Activated naive CD4-positive, alpha-beta T cell treated with anti-CD3 and anti-CD28 coated beads, Interleukin-2, amount 10 ng/mL, durations not matched to agents 7 days and 5 days (primary cell): ENCODE measurements around the gene EIF3B.
A peak's percentile ranks its signal among the peaks of the same experiment; 100 is the strongest.
"Not testable (repeated sequence)": the region's sequence is repeated elsewhere in the genome, so short reads cannot be mapped to it uniquely, and the experiment has no call there.

ENCODE experiments used
- CTCF ChIA-PET: fragments of 350-600 bp; sonication (Branson Sonifier 250); formaldehyde crosslinking; loops from one replicate; lab custom pipeline; 2021; ENCODE audit warnings: antibody characterized with exemption; lab: Charles Lee
- DNase-seq: peaks from one replicate; pipeline ENCODE4 v3.0.0-alpha.2; 2020
- H3K27ac Mint-ChIP-seq: one replicate; pipeline ENCODE4 v1.8.0; 2021; ENCODE audit warnings: mild to moderate bottlenecking, moderate library complexity, mixed read lengths
- H3K27me3 Mint-ChIP-seq: one replicate; pipeline ENCODE4 v1.8.0; 2021; ENCODE audit warnings: mild to moderate bottlenecking, mixed read lengths
- H3K36me3 Mint-ChIP-seq: one replicate; pipeline ENCODE4 v1.8.0; 2021; ENCODE audit warnings: mixed read lengths
- H3K4me1 Mint-ChIP-seq: one replicate; pipeline ENCODE4 v1.8.0; 2021; ENCODE audit warnings: mixed read lengths
- H3K4me3 Mint-ChIP-seq: one replicate; pipeline ENCODE4 v1.8.0; 2021; ENCODE audit warnings: mild to moderate bottlenecking, moderate library complexity, mixed read lengths
- H3K9me3 Mint-ChIP-seq: one replicate; pipeline ENCODE4 v1.8.0; 2021; ENCODE audit warnings: mixed read lengths

The EIF3B gene

DNA sequence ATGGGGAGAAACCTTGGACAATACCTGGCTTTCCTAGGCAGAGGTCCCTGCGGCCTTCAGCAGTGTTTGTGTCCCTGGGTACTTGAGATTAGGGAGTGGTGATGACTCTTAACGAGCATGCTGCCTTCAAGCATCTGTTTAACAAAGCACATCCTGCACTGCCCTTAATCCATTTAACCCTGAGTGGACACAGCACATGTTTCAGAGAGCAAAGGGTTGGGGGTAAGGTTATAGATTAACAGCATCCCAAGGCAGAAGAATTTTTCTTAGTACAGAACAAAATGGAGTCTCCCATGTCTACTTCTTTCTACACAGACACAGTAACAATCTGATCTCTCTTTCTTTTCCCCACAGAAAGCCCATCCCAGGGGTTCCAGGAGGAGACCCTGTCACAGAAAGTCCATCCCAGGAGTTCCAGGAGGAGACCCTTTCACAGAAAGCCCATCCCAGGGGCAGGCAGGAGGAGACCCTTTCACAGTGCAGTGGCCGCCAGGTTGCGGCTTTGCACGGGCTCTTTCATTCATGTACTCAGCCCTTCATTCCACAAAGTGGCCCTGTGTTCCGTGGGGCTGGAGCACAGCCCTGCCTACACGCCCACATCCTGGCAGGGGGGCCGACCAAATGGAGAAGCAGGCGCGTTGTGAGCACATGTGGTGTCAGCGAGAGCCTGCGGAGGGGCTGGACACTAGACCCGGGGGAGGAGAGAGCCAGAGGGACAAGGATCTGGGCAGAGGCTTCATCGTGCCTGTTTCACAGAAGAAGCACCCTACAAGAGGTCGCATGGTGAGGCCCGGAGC lies 35.6 kb downstream of the EIF3B start:
- H3K4me3 Mint-ChIP-seq, H3K9me3 Mint-ChIP-seq, DNase-seq, H3K4me1 Mint-ChIP-seq, CTCF ChIA-PET, H3K36me3 Mint-ChIP-seq, H3K27ac Mint-ChIP-seq, H3K27me3 Mint-ChIP-seq: not testable (repeated sequence)

DNA sequence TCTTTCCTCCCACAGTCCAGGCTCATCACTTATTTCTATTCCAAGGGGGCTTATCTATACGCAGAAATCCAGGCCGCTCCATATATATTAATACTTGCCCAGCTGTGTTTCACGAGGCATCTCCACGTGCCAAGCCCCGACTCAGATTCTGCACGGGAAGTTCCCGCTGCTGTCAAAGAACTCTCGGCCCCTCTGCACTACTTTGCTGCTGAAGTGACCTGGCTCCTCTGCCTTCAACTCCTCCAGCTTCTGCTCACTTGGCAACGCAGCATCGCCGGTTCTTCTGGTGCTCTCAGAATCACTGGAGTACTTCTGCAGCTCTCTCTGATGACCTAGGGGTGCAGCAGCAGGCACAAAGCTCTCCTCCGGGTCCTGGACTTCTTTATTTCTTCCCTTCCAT lies 39.1 kb downstream of the EIF3B start:
- Mint-ChIP-seq H3K27ac (no peak overlapping the region), H3K4me3 (no peak overlapping the region), H3K27me3 (peaks cover 14% of the 10 kb centered on the region), H3K36me3 (no peaks in the 10 kb centered on the region), H3K4me1 (no peaks in the 10 kb centered on the region), H3K9me3 (no peaks in the 10 kb centered on the region)
- CTCF ChIA-PET, result interaction anchor here (0.9 to 1.3 kb wide), 2 partner anchors 11 to 38 kb away, joined by 3 to 4 read pairs; no protein-coding TSS in a partner anchor
- no peak for DNase-seq

DNA sequence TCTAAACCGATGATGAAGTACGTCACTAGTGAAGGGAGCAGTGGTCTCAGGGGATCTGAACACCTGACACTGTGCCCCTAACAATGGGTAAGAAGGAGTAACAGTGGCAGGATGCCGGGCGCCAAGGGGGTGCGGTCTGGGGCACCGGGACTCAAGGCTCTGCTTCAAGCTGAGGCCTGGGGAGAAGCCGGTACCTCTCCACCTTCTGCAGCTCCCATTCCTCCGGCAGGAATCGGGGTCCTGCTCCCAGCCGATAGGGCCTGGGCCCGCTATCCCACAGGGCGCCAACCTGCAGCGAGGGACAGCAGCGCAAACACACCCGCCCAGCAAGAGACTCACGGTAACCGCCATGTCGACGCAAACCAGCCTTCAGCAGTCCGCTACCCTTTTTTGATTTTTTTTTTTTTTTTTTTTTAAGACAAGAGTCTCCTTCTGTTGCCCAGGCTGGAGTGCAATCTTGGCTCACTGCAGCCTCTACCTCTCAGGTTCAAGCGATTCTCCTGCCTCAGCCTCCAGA lies 40.0 kb downstream of the EIF3B start:
- no peak overlapping the region for H3K27ac Mint-ChIP-seq
- CTCF ChIA-PET, result no interaction called here

DNA sequence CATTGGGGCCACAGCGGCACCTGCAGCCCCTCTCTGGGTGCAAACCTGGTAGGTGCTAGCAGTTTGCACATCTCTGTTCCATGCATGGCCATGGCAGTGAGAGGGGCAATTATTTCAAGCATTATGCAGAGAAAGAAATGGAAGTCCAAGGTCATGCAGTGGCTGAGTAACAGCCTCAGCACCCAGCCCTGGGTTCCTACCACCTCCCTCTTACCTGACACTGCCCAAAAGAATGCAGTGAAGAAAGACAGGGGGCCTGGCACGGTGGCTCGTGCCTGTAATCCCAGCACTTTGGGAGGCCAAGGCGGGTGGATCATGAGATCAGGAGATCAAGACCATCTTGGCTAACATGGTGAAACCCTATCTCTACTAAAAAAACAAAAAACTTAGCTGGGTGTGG lies 43.9 kb downstream of the EIF3B start:
- DNase-seq, result no peak
- peaks cover 18% of the 10 kb centered on the region for H3K27me3 Mint-ChIP-seq
- CTCF ChIA-PET, result interaction anchor here (1.0 kb wide), 1 partner anchor 33 kb away, joined by 4 read pairs; no protein-coding TSS in a partner anchor
- no peaks in the 10 kb centered on the region for H3K36me3 Mint-ChIP-seq
- no peak overlapping the region for H3K27ac Mint-ChIP-seq
- H3K9me3 Mint-ChIP-seq, result no peaks in the 10 kb centered on the region
- H3K4me3 Mint-ChIP-seq, result no peak overlapping the region
- peaks cover 20% of the 10 kb centered on the region for H3K4me1 Mint-ChIP-seq

More for the DNA sequence above, 40.0 kb downstream of the EIF3B start:
- no peak overlapping the region for H3K4me3 Mint-ChIP-seq
- H3K9me3 Mint-ChIP-seq, result no peaks in the 10 kb centered on the region
- no peaks in the 10 kb centered on the region for H3K36me3 Mint-ChIP-seq
- H3K4me1 Mint-ChIP-seq, result peaks cover 3% of the 10 kb centered on the region
- H3K27me3 Mint-ChIP-seq, result peaks cover 14% of the 10 kb centered on the region
- no peak for DNase-seq

DNA sequence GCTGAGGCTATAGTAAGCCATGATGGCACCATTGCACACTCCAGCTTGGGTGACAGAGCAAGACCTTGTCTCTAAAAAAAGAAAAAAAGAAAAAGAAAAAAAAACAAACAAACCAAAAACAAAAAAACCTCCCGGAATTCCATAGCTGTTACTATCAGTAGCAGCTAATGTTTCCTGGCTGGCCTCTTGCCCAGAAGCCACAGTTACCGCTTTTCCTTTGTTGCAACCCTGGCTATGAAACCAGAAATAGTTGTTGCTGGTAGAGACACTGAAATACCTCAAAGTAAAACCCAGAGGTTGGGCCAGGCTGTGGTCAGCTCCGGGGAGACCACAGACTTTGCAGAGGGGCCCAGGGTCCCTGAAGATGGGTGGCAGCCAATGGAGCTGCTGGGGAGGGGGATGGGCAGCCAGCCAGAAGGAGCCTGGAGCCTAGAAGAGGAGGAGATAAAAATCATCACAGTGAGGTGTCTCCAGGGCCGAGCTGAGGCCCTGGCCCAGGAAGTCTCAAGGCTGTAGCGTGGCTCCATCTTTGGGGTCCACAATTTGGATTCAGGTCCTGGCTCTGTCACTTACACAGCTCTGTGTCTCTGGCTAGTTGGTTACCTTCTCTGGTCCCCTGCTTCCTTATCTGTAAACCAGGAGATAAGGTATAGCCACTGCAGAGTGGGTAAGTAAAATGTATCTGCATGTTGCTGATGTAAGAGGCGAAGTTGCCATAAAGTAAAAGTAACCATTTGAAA lies 45.4 kb downstream of the EIF3B start:
- peak overlapping the region; percentile 50 for H3K27ac Mint-ChIP-seq
- H3K4me3 Mint-ChIP-seq, result no peak overlapping the region
- H3K36me3 Mint-ChIP-seq, result no peaks in the 10 kb centered on the region
- CTCF ChIA-PET, result no interaction called here
- DNase-seq, result peak; percentile 44
- no peaks in the 10 kb centered on the region for H3K9me3 Mint-ChIP-seq
- H3K4me1 Mint-ChIP-seq, result peaks cover 29% of the 10 kb centered on the region
- H3K27me3 Mint-ChIP-seq, result peaks cover 18% of the 10 kb centered on the region

DNA sequence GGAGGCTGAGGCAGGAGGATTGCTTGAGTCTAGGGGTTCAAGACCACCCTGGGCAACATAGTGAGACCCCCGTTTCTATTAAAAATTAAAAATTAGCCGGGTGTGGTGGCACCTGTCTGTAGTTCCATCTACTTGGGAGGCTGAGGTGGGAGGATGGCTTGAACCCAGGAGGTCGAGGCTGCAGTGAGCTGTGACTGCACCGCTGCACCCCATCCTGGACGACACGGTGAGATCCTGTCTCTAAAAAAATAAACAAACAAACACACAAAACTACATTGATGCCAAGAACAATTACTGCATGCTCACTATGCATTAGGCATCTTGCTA lies 48.0 kb downstream of the EIF3B start:
- peak overlapping the region; percentile 56 for H3K27ac Mint-ChIP-seq
- CTCF ChIA-PET, result interaction anchor here (1.2 kb wide), 1 partner anchor 49 kb away, joined by 3 read pairs; no protein-coding TSS in a partner anchor
- peaks cover 48% of the 10 kb centered on the region for H3K4me1 Mint-ChIP-seq
- H3K4me3 Mint-ChIP-seq, result peak overlapping the region; percentile 69
- DNase-seq, result no peak
- H3K36me3 Mint-ChIP-seq, result peaks cover 3% of the 10 kb centered on the region
- peaks cover 10% of the 10 kb centered on the region for H3K27me3 Mint-ChIP-seq
- no peaks in the 10 kb centered on the region for H3K9me3 Mint-ChIP-seq

DNA sequence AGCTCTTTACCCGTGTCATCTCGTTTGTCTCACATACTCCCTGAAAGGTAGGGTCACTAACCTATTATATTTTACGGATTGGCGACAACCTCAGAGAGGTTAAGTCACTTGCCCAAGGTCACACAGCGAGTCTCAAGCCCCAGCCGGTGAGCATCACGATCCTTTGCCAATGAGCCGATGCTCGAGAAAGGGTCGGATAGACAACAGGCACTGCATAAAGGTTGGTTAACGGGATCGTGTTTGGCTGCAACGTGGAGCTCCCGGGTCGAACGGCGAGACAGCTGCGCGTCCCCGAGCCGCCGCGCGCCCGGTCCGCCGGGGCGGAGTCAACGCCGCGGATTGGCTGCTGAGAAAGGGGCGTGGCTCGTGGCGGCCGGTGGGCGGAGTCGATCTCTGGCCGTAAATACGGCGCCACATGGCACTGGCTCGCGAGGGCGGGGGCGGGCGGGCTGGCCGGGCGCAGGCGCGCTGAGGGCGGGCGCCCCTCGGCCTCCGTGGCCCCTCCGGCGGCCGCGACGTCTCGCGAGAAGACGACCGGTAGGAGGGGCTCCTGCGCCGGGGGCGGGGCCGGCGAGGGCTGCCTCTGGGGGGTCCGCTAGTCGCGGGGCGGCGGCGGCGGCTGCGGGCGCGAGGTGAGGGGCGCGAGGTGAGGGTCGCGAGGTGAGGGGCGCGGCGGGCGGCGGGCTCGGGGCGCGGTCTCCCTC lies 48.5 kb downstream of the EIF3B start, which contains the start of gene CHST12:
Gene CHST12 (plus strand): TSS at position 598 of the 704 bp plus-strand sequence. CDS start 29,029 bp downstream, outside the sequence.
- H3K4me1 Mint-ChIP-seq, result peaks cover 52% of the 10 kb centered on the region

DNA sequence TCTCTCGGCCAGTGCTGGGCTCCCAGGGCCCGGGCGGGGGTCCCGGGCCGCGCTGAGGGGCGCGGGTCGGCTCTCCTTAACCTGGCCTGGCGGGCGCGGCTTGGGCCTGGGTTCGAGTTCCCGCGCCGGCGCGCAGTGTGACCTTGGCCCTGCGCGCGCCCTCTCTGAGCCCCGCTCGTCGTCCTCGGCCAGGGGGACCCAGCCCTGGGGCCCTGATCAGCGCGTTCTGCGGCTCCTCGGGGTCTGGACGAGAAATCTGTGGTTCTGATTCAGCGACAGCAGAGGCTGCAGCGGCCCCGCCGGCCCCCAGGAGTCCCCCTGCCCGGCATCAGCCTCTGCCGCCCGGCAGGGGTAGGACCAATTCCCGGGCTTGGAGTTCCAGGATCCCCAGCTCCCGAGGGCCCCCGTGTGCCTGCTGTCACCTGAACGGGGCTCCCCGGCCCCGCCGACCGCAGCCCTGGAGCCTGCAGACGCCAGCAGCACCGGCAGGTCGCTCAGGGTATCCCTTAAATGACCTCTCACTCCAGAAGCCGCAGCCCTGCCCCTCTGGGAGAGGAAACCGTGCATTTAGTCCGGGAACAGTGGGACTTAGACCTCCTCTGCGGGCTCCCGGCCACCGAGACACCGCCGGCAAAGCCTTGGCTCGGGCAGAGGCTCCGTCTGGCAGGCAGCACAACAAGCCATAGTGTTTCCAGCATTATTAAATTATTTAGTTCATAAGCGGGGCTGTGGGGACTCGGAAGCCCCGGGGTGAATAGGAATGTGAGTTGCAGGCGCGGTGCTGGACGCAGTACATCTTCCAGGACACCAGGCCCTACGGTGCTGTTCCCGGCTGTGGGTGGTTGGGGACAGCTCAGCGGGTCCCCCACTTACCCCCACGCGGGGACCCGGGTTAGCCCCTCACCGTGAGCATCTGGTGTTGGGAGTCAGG lies 49.4 kb downstream of the EIF3B start:
- peak; percentile 31 for DNase-seq
- Mint-ChIP-seq H3K4me3 (peak overlapping the region; percentile 74), H3K27me3 (peaks cover 4% of the 10 kb centered on the region), H3K4me1 (peaks cover 60% of the 10 kb centered on the region), H3K36me3 (peaks cover 8% of the 10 kb centered on the region), H3K27ac (peak overlapping the region; percentile 94), H3K9me3 (no peaks in the 10 kb centered on the region)
- CTCF ChIA-PET, result interaction anchor here (1.2 kb wide), 1 partner anchor 50 kb away, joined by 3 read pairs; no protein-coding TSS in a partner anchor

More for the DNA sequence above, 48.5 kb downstream of the EIF3B start, which contains the start of gene CHST12:
- DNase-seq, result peak; percentile 96
- peak within 1 kb of the TSS; percentile 74 for H3K4me3 Mint-ChIP-seq
- peaks cover 6% of the 10 kb centered on the region for H3K27me3 Mint-ChIP-seq
- CTCF ChIA-PET, result interaction anchor here (1.2 kb wide), 1 partner anchor 49 kb away, joined by 3 read pairs; no protein-coding TSS in a partner anchor
- H3K36me3 Mint-ChIP-seq, result peaks cover 3% of the 10 kb centered on the region
- peak within 1 kb of the TSS; percentile 94 for H3K27ac Mint-ChIP-seq
- no peaks in the 10 kb centered on the region for H3K9me3 Mint-ChIP-seq

DNA sequence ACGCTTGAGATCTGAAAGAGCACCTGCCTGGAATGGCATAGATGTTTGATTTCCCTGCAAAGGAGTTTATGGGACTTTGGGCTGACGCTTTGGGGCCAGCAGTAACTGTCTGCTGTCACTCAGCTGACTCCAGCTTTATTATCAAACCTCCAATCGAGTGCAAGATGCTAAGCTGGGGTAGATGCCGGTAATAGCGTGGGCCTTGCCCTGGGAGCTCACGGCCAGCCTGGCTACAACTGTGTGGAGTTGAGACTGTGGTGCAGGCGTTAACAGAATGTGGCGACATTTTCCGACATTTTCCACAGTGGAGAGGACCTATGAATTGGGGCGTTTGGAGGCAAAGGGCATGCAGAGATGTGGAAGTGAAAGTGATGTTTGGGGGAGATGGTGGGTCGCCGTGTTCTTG lies 50.1 kb downstream of the EIF3B start:
- Mint-ChIP-seq H3K4me1 (peaks cover 64% of the 10 kb centered on the region), H3K27ac (peak overlapping the region; percentile 94), H3K9me3 (no peaks in the 10 kb centered on the region), H3K36me3 (peaks cover 10% of the 10 kb centered on the region), H3K4me3 (peak overlapping the region; percentile 74), H3K27me3 (peaks cover 4% of the 10 kb centered on the region)
- CTCF ChIA-PET, result interaction anchor here (3.2 kb wide), 1 partner anchor 47 kb away, joined by 9 read pairs; no protein-coding TSS in a partner anchor
- peak; percentile 24 for DNase-seq

DNA sequence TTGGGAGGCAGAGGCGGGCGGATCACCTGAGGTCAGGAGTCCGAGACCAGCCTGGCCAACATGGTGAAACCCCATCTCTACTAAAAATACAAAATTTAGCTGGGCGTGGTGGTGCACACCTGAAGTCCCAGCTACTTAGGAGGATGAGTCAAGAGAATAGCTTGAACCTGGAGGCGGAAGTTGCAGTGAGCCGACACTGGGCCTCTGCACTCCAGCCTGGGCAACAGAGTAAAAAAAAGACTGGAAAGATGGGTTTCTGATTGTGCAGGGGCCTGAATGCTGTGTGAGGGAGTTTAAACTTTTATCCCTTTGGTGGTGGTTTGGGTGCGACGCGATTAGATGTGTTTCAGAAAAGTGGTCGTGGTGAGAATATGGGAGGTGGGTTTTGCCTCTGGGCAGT lies 50.6 kb downstream of the EIF3B start:
- Mint-ChIP-seq H3K27ac (peak overlapping the region; percentile 94), H3K36me3 (peaks cover 14% of the 10 kb centered on the region), H3K4me3 (peak overlapping the region; percentile 74), H3K27me3 (peaks cover 4% of the 10 kb centered on the region), H3K9me3 (no peaks in the 10 kb centered on the region), H3K4me1 (peaks cover 64% of the 10 kb centered on the region)
- no peak for DNase-seq
- CTCF ChIA-PET, result interaction anchor here (3.2 kb wide), 1 partner anchor 46 kb away, joined by 9 read pairs; no protein-coding TSS in a partner anchor

DNA sequence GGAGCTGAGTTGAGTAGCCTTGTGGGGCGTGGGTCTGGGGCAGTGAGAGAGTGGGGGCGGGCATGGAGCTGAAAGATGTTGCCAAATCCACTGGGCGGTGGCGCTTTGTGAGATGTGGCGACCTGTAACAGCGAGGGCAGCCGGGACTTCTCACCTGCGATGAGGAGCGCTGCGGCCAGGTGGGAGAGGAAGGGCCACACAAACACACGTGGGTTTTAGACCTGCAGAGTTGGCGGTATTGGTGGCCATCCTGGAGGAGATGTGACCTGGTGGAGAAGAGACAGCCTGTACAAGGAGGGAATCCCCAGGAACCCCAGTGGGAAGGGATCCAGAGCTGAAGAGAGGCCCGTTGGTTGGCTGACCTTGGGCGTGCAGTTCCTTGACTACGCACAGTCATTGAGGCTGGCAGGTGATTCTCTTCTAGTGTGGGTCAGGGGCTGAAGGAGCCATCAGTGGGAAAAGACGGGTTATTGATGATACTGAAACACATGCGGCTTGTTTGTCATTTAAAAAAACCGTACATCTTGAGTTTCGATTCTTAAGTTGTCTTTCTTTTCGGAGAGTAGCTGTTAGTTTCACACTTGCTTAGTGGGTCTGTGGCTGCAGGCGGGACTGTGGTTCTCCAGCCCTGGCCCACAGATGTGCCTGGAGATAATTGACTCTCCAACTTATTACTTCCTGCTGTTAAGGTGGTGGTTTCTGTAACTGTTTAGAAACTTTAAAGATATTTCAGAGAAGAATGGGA lies 51.1 kb downstream of the EIF3B start:
- CTCF ChIA-PET, result interaction anchor here (1.6 to 3.2 kb wide), 4 partner anchors 26 to 63 kb away, joined by 4 to 9 read pairs (median 8); partner anchors contain the start of gene EIF3B
- Mint-ChIP-seq H3K27me3 (peaks cover 4% of the 10 kb centered on the region), H3K4me1 (peaks cover 67% of the 10 kb centered on the region), H3K36me3 (peaks cover 18% of the 10 kb centered on the region), H3K9me3 (no peaks in the 10 kb centered on the region), H3K27ac (peak overlapping the region; percentile 94), H3K4me3 (peak overlapping the region; percentile 74)
- peak; percentile 87 for DNase-seq

DNA sequence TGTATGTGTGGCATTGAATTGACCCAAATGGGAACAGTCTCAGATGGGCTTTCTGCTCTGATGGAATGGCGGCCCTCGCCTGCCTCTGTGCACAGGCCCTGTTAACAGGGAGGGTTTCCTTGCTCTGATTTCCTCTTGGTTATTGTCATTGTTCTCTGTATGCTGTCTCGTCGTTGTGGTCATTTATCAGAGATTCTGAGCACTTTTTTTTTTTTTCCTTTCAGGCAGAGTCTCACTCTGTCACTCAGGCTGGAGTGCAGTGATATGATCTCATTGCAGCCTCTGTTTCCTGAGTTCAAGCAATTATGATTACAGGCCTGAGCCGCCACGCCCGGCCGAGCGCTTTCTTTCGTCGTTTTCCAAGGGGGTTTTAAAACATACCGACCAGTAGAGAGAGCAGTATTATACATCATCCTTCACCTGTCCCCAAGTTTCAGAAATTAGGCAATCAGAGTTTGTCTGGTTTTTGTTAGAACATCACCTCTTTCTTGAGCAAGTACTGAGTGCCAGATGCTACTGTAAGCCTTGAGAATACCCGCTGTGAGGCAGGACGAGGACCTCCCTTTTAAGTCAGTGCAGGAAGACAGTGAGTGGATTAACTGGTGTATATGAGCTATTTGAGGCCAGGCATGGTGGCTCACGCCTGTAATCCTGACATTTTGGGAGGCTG lies 55.3 kb downstream of the EIF3B start:
- Mint-ChIP-seq H3K36me3 (peaks cover 22% of the 10 kb centered on the region), H3K4me3 (peak overlapping the region; percentile 29)

More for the DNA sequence above, 55.3 kb downstream of the EIF3B start:
- Mint-ChIP-seq H3K27me3 (no peaks in the 10 kb centered on the region), H3K9me3 (no peaks in the 10 kb centered on the region), H3K4me1 (peaks cover 61% of the 10 kb centered on the region), H3K27ac (peak overlapping the region; percentile 89)
- CTCF ChIA-PET, result no interaction called here
- peak; percentile 46 for DNase-seq
